GM23248 (cell line): ENCODE results near the gene CPNE7. TPM values are rescaled to one million over a fixed set of nuclear protein-coding genes. Genes with fewer than 3 reads are reported as not detected.

Source experiments
- DNase-seq: peaks from one replicate; pipeline ENCODE4 v3.0.0-alpha.2; 2015
- H2AFZ ChIP-seq: fragments of 200-600 bp; sonication (generic); 2 replicates; pipeline ENCODE4 v1.6.1; 2016; ENCODE audit warnings: antibody characterized with exemption
- H3F3A ChIP-seq: fragments of 200-600 bp; sonication (generic); 2 replicates; pipeline ENCODE4 v1.6.1; 2016; ENCODE audit warnings: mild to moderate bottlenecking, antibody characterized with exemption, mixed run types; ENCODE audit not compliant: insufficient read depth
- H3K27ac ChIP-seq: fragments of 200-600 bp; sonication (generic); 2 replicates; pipeline ENCODE4 v1.5.1; 2016; ENCODE audit warnings: mild to moderate bottlenecking
- H3K27me3 ChIP-seq: fragments of 200-600 bp; sonication (generic); replicated peaks from 2 replicates; pipeline ENCODE4 v1.6.1; 2016; ENCODE audit warnings: mild to moderate bottlenecking; ENCODE audit not compliant: insufficient read depth
- H3K36me3 ChIP-seq: fragments of 200-600 bp; sonication (generic); 2 replicates; pipeline ENCODE4 v1.6.1; 2016; ENCODE audit warnings: low read depth, mild to moderate bottlenecking
- H3K4me1 ChIP-seq: fragments of 200-600 bp; sonication (generic); 2 replicates; pipeline ENCODE4 v1.6.1; 2016; ENCODE audit warnings: mild to moderate bottlenecking; ENCODE audit not compliant: insufficient read depth
- H3K4me2 ChIP-seq: fragments of 200-600 bp; sonication (generic); one replicate; pipeline ENCODE4 v1.6.1; 2016; ENCODE audit warnings: mild to moderate bottlenecking; ENCODE audit not compliant: unreplicated experiment
- H3K4me3 ChIP-seq: fragments of 200-600 bp; sonication (generic); 2 replicates; pipeline ENCODE4 v1.5.1; 2016; ENCODE audit warnings: mild to moderate bottlenecking
- H3K79me2 ChIP-seq: fragments of 200-600 bp; sonication (generic); 2 replicates; pipeline ENCODE4 v1.6.1; 2016; ENCODE audit warnings: mild to moderate bottlenecking; ENCODE audit not compliant: insufficient read depth
- H3K9ac ChIP-seq: fragments of 200-600 bp; sonication (generic); 2 replicates; pipeline ENCODE4 v1.6.1; 2016; ENCODE audit warnings: mild to moderate bottlenecking
- H3K9me2 ChIP-seq: fragments of 200-600 bp; sonication (generic); 2 replicates; pipeline ENCODE4 v1.6.1; 2016; ENCODE audit warnings: mixed run types, mild to moderate bottlenecking, moderate library complexity; ENCODE audit not compliant: insufficient read depth
- H3K9me3 ChIP-seq: fragments of 200-600 bp; sonication (generic); one replicate; pipeline ENCODE4 v1.6.1; 2017; ENCODE audit warnings: low read depth
- H4K20me1 ChIP-seq: fragments of 200-600 bp; sonication (generic); 2 replicates; pipeline ENCODE4 v1.6.0; 2016; ENCODE audit not compliant: insufficient read depth
- EZH2 ChIP-seq: fragments of 200-600 bp; sonication (generic); IDR thresholded peaks from 2 replicates; pipeline ENCODE4 v1.6.1; 2018; ENCODE audit warnings: antibody characterized with exemption, mild to moderate bottlenecking; ENCODE audit not compliant: insufficient read depth, poor library complexity, severe bottlenecking
- EZH2phosphoT487 ChIP-seq: fragments of 200-600 bp; sonication (generic); IDR thresholded peaks from 2 replicates; pipeline ENCODE4 v1.6.1; 2018; ENCODE audit warnings: antibody characterized with exemption, moderate library complexity, mild to moderate bottlenecking, low read depth; ENCODE audit not compliant: insufficient read depth
- whole genome bisulfite sequencing, 2 experiments: methylation state at CpG; one replicate each; pipeline ENCODE4 v1.1.6; 2015 to 2017; ENCODE audit warnings: low lambda C conversion rate in 2 of 2, low coverage in 1 of 2; ENCODE audit errors: missing lambda C conversion rate in 2 of 2; 5-methylcytosine and 5-hydroxymethylcytosine counted together
- in situ Hi-C: fragments of 300-500 bp; cut with MboI; formaldehyde crosslinking; loops from 2 replicates; pipeline ENCODE4 v1.15.0; 2020
- polyA plus RNA-seq: library from polyadenylated mRNA; unstranded; fragments of >200 nt; fragmentation: Nextera tagmentation; extraction: Ambion mirVana; gene quantifications from 2 replicates; pipeline ENCODE4 v1.2.1, GENCODE V29; 2016
- total RNA-seq: library from RNA; depleted of rRNA; stranded (reverse); fragments of >200 nt; shearing (Covaris generic); gene quantifications from 2 replicates; pipeline ENCODE4 v1.2.3, GENCODE V29; 2014

The CPNE7 gene
- total and polyA plus RNA-seq, 2 experiments from 2014 or later: 5.3 to 10.1 TPM

- Histone ChIP-seq H3F3A (peaks cover 58% of the 10 kb centered on the region), H3K79me2 (peaks cover 30% of the 10 kb centered on the region), H3K27me3 (no peaks in the 10 kb centered on the region), H3K9ac (peak overlapping the region; percentile 96; the same call in 1 of the 2 replicates), H4K20me1 (peaks cover 33% of the 10 kb centered on the region), H3K4me3 (no peak overlapping the region), H3K4me1 (peaks cover 27% of the 10 kb centered on the region), H3K9me3 (no peaks in the 10 kb centered on the region), H3K9me2 (no peaks in the 10 kb centered on the region), H3K27ac (no peak overlapping the region), H3K4me2 (peak overlapping the region; percentile 60), H2AFZ (no peak overlapping the region), H3K36me3 (peaks cover 36% of the 10 kb centered on the region)
- peak; percentile 29 for DNase-seq
- WGBS, 2 experiments: 76 to 78% methylated on average over 22 of the region's 22 CpGs
- in situ Hi-C loops: no loop called here
- TF ChIP-seq EZH2 (no peak), EZH2phosphoT487 (no peak)
These were observed 10.9 kb upstream of the CPNE7 start for GRCh38 chr16:89564476-89565255.

GRCh38 chr16:89565256-89565505 is 10.4 kb upstream of the CPNE7 start:
- Histone ChIP-seq H3K4me2 (peak overlapping the region; percentile 60), H3K36me3 (peaks cover 36% of the 10 kb centered on the region), H3K4me1 (peaks cover 26% of the 10 kb centered on the region), H3K9me2 (no peaks in the 10 kb centered on the region), H3K27ac (0 out of 2 replicates have a peak overlapping the region, but pooled peaks have one; percentile 2), H3K4me3 (peak overlapping the region; percentile 21), H3K79me2 (peaks cover 30% of the 10 kb centered on the region), H2AFZ (no peak overlapping the region), H3K9ac (peak overlapping the region; percentile 29; the same call in 1 of the 2 replicates), H3K9me3 (no peaks in the 10 kb centered on the region), H4K20me1 (peaks cover 33% of the 10 kb centered on the region), H3K27me3 (no peaks in the 10 kb centered on the region), H3F3A (peaks cover 56% of the 10 kb centered on the region)
- DNase-seq: no peak
- 6 to 7% methylated on average over 3 of the region's 3 CpGs for WGBS, 2 experiments
- no peak for TF ChIP-seq EZH2phosphoT487
- no peak for TF ChIP-seq EZH2
- in situ Hi-C loops: no loop called here

DNA sequence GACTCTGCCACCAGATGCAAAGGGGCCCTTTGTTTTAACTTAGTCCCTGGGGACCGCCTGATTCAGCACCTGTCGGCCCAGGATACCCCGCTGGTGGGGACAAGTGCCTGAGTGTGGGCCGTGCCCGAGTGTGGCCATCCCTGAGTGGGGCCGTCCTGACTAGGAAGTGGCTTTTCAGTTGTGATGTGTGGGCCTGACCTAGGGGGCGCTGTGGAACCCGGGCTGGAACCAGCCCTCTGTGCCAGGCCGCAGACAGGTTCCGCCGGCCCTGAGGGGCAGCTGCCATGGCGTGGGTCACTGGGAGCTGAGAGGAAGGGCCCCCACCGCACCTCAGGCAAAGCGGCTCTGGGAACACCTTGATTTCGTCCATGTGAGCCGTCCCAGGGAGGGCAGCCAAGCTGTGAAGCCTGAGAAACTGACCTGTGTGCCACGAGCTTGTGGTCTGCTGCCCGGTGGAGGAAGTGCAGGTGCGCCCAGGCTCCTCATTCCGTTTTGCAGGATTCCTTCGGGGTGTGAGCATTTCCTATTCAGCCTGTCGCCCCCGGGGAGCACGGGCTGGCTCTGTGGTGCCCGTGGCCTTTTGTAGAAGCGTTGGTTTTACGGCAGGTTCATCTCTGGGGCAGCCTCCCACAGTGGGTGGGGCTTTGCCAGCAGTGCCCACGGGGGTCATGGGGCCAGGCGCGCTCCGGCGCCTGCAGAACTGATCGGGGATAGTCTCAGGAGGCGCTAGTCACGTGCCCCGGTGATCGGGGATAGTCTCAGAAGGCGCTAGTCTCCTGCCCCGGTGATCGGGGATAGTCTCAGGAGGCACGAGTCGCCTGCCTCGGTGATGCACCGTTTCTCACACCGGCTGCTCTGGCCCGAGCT is 9.8 kb upstream of the CPNE7 start:
- peaks cover 33% of the 10 kb centered on the region for H4K20me1 ChIP-seq
- H2AFZ ChIP-seq: no peak overlapping the region
- H3K9ac ChIP-seq: peak overlapping the region; percentile 29; the same call in 1 of the 2 replicates

More for the DNA sequence above, 9.8 kb upstream of the CPNE7 start:
- DNase-seq: peak; percentile 71
- H3K4me2 ChIP-seq: peak overlapping the region; percentile 60
- 3 to 4% methylated on average over 45 to 46 of the region's 46 CpGs for WGBS, 2 experiments
- peaks cover 36% of the 10 kb centered on the region for H3K36me3 ChIP-seq
- peaks cover 27% of the 10 kb centered on the region for H3K79me2 ChIP-seq
- no peak for TF ChIP-seq EZH2
- no peak for TF ChIP-seq EZH2phosphoT487
- peak overlapping the region; percentile 2; the same call in 1 of the 2 replicates for H3K27ac ChIP-seq
- H3K9me2 ChIP-seq: no peaks in the 10 kb centered on the region
- H3K4me3 ChIP-seq: peak overlapping the region; percentile 21
- no peaks in the 10 kb centered on the region for H3K9me3 ChIP-seq
- H3F3A ChIP-seq: peaks cover 56% of the 10 kb centered on the region
- peaks cover 26% of the 10 kb centered on the region for H3K4me1 ChIP-seq
- H3K27me3 ChIP-seq: no peaks in the 10 kb centered on the region
- in situ Hi-C loops: no loop called here
